ENCODE measurements around the gene TCFL5. TPM values are rescaled to one million over a fixed set of nuclear protein-coding genes. Genes with fewer than 3 reads are reported as not detected.

The TCFL5 gene
- total and polyA plus RNA-seq, 2 donors (not counting 3 experiments of a cell fraction or from before 2014, with no cell fraction given) = 4.4 to 11.1 TPM

GRCh38 chr20:62845416-62846160, 16.0 kb downstream of the TCFL5 start:
- no peaks in the 10 kb centered on the region for H3K79me2 ChIP-seq (ENCODE audit: control insufficient read depth, insufficient read depth, low read length)
- H3K27ac ChIP-seq (ENCODE audit: insufficient read depth, low read depth, low read length) = no peak overlapping the region
- no peaks in the 10 kb centered on the region for H3K4me1 ChIP-seq (ENCODE audit: control insufficient read depth, extremely low read depth, insufficient read depth, low read length)
- dilution Hi-C loops (cut with MboI; ENCODE audit: extremely low pct_ligation_motif_present, low sequenced_read_pairs) = no loop called here
- no TSS peak for BruUV-seq (replicated peaks)
- DNase-seq (ENCODE audit: low read depth, low spot score) = no peak
- H3K9me1 ChIP-seq (replicated peaks; ENCODE audit: control insufficient read depth, extremely low read depth, insufficient read depth, low read length) = no peaks in the 10 kb centered on the region
- TF ChIP-seq MAX (IDR thresholded peaks at IDR 0.05; ENCODE audit: insufficient read depth, insufficient read length) (no peak), MYC (IDR thresholded peaks at IDR 0.05; ENCODE audit: low read depth, low read length) (no peak), POLR2A (IDR thresholded peaks at IDR 0.05; ENCODE audit: low read depth, low read length) (no peak), JUN (IDR thresholded peaks at IDR 0.05; ENCODE audit: borderline replicate concordance, insufficient read depth, insufficient read length, low read depth) (no peak), GATA2 (IDR thresholded peaks at IDR 0.05; ENCODE audit: insufficient read depth, insufficient read length, low read depth, low read length) (no peak), FOS (IDR thresholded peaks at IDR 0.05; ENCODE audit: borderline replicate concordance, insufficient read depth, low read length) (no peak), CTCF (IDR thresholded peaks at IDR 0.05; ENCODE audit: extremely low read depth in 1 of 2, insufficient read depth in 1 of 2, low read depth in 1 of 2, low read length in 2 of 2) (no peak), POLR2AphosphoS5 (IDR thresholded peaks at IDR 0.05; ENCODE audit: insufficient read depth, low read depth, low read length) (no peak), EZH2 (IDR thresholded peaks at IDR 0.05; ENCODE audit: borderline replicate concordance, low read depth, low read length, severe bottlenecking) (no peak)
- no peaks in the 10 kb centered on the region for H3K9me3 ChIP-seq (replicated peaks; ENCODE audit: control insufficient read depth, insufficient read depth, low read length)
- no peaks in the 10 kb centered on the region for H4K20me1 ChIP-seq (replicated peaks; ENCODE audit: control insufficient read depth, extremely low read depth, insufficient read depth, low read length)
- intact Hi-C loops (cut with micrococcal nuclease) = no loop called here
- H3K27me3 ChIP-seq (ENCODE audit: control insufficient read depth in 2 of 2, insufficient read depth in 2 of 2, low read length in 2 of 2) = no peaks in the 10 kb centered on the region
- no peak overlapping the region for H3K4me2 ChIP-seq (ENCODE audit: insufficient read depth, low read length)
- ChIA-PET POLR2A (no interaction called here), CTCF (no interaction called here)
- FAIRE-seq = no peak
- no peak overlapping the region for H2AFZ ChIP-seq (ENCODE audit: low read depth, low read length)
- no peaks in the 10 kb centered on the region for H3K36me3 ChIP-seq (ENCODE audit: control insufficient read depth in 2 of 2, extremely low read depth in 1 of 2, insufficient read depth in 2 of 2, low read length in 2 of 2)
- no peak overlapping the region for H3K4me3 ChIP-seq (replicated peaks in 1 of 3; ENCODE audit: insufficient read depth in 1 of 3, low read depth in 1 of 3, low read length in 3 of 3)
- H3K9ac ChIP-seq (replicated peaks; ENCODE audit: extremely low read depth, insufficient read depth, low read length) = no peak overlapping the region

Data from endothelial cell of umbilical vein (primary cell).